Measurements from ENCODE around the gene PM20D1. TPM values are rescaled to one million over a fixed set of nuclear protein-coding genes. Genes with fewer than 3 reads are reported as not detected.
"Not testable (repeated sequence)": the region's sequence is repeated elsewhere in the genome, so short reads cannot be mapped to it uniquely, and the experiment has no call there.

Gene PM20D1
- total RNA-seq, 6 donors from 2014 or later = 0.34 to 0.47 TPM; not detected in 4

DNA sequence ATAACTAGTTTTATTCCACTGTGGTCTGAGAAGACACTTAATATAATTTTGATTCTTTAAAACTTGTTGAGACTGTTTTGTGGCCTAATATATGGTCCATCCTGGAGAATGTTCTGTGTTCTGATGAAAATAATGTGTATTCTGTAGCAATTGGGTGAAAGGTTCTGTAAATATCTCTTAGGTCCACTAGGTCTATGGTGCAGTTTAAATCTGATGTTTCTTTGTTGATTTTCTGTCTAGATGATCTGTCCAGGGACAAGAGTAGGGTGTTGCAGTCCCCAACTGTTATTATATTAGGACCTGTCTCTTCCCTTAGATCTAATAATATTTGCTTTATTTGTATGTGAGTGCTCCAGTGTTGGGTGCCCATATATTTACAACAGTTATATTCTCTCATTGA is 33.9 kb upstream of the PM20D1 start:
- no peak for DNase-seq
- Histone ChIP-seq H3K9me3 (peaks cover 0 to 7% (median 0%) of the 10 kb centered on the region in 4 donors), H3K4me1 (no peaks in the 10 kb centered on the region), H3K4me3 (no peak overlapping the region), H3K27me3 (no peaks in the 10 kb centered on the region), H3K36me3 (no peaks in the 10 kb centered on the region), H3K27ac (no peak overlapping the region)
- ATAC-seq (ENCODE audit: low FRiP score in 2 of 2) = no peak
- TF ChIP-seq, protein P1, sequence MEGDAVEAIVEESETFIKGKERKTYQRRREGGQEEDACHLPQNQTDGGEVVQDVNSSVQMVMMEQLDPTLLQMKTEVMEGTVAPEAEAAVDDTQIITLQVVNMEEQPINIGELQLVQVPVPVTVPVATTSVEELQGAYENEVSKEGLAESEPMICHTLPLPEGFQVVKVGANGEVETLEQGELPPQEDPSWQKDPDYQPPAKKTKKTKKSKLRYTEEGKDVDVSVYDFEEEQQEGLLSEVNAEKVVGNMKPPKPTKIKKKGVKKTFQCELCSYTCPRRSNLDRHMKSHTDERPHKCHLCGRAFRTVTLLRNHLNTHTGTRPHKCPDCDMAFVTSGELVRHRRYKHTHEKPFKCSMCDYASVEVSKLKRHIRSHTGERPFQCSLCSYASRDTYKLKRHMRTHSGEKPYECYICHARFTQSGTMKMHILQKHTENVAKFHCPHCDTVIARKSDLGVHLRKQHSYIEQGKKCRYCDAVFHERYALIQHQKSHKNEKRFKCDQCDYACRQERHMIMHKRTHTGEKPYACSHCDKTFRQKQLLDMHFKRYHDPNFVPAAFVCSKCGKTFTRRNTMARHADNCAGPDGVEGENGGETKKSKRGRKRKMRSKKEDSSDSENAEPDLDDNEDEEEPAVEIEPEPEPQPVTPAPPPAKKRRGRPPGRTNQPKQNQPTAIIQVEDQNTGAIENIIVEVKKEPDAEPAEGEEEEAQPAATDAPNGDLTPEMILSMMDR (IDR thresholded peaks at IDR 0.05) = no peak
- TF ChIP-seq POLR2A (IDR thresholded peaks at IDR 0.05) = no peak
- TF ChIP-seq POLR2AphosphoS5 (IDR thresholded peaks at IDR 0.05) = no peak
- no peak for TF ChIP-seq EP300 (IDR thresholded peaks at IDR 0.05)

DNA sequence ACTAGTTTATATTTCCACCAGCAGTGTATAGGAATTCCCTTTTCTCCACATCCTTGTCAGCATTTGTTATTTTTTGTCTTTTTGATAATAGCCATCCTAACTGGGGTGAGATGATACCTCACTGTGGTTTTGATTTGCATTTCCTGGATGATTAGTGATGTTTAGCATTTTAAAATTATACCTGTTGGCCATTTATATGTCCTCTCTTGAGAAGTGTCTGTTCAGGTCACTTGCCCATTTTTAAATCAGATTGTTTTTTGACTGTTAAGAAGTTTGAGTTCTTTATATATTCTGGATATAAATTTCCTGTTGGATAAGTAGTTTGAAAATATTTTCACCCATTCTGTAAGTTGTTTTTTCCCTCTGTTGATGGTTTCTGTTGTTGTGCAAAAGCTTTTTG is 31.0 kb upstream of the PM20D1 start:
- no peak for ATAC-seq (ENCODE audit: low FRiP score in 2 of 2)
- TF ChIP-seq EP300 (IDR thresholded peaks at IDR 0.05) = no peak
- TF ChIP-seq POLR2AphosphoS5 (IDR thresholded peaks at IDR 0.05) = no peak
- TF ChIP-seq, protein P1 (IDR thresholded peaks at IDR 0.05) = no peak
- TF ChIP-seq POLR2A (IDR thresholded peaks at IDR 0.05) = no peak
- DNase-seq = no peak
- H3K4me1 ChIP-seq = no peaks in the 10 kb centered on the region
- no peak overlapping the region for H3K4me3 ChIP-seq
- H3K36me3 ChIP-seq = no peaks in the 10 kb centered on the region
- H3K27ac ChIP-seq = no peak overlapping the region
- H3K27me3 ChIP-seq = no peaks in the 10 kb centered on the region
- H3K9me3 ChIP-seq = peaks cover 0 to 7% (median 3%) of the 10 kb centered on the region in 4 donors

DNA sequence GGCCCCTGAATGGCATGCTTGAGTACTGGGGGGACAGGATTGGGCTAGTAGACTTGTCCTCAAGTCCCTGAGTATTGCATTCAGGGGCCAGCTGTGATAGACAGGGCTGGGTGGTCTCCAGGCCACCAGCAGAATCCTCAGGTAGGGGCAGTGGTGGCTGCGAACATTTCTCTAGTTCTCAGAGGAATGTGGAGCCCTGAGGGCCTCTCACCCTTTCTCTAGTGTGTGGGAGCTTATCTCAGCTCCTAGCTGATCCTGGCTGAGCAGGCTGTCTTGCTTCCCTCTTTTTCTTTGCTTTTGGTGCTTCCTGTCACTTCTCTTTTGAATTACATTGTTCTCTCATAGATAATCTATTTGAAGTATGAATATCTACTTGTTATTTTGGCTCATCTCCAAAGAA is 30.0 kb upstream of the PM20D1 start:
- H3K27ac ChIP-seq = no peak overlapping the region
- no peaks in the 10 kb centered on the region for H3K36me3 ChIP-seq
- H3K27me3 ChIP-seq = no peaks in the 10 kb centered on the region
- ATAC-seq (ENCODE audit: low FRiP score in 2 of 2) = no peak
- no peak for TF ChIP-seq POLR2A (IDR thresholded peaks at IDR 0.05)
- no peak for TF ChIP-seq POLR2AphosphoS5 (IDR thresholded peaks at IDR 0.05)
- TF ChIP-seq EP300 (IDR thresholded peaks at IDR 0.05) = no peak
- TF ChIP-seq, protein P1 (IDR thresholded peaks at IDR 0.05) = no peak
- peaks cover 0 to 7% (median 3%) of the 10 kb centered on the region in 4 donors for H3K9me3 ChIP-seq
- H3K4me1 ChIP-seq = no peaks in the 10 kb centered on the region
- no peak overlapping the region for H3K4me3 ChIP-seq
- 73 to 92% methylated on average over 1 of the region's 1 CpG for WGBS, 2 donors
- no peak for DNase-seq

DNA sequence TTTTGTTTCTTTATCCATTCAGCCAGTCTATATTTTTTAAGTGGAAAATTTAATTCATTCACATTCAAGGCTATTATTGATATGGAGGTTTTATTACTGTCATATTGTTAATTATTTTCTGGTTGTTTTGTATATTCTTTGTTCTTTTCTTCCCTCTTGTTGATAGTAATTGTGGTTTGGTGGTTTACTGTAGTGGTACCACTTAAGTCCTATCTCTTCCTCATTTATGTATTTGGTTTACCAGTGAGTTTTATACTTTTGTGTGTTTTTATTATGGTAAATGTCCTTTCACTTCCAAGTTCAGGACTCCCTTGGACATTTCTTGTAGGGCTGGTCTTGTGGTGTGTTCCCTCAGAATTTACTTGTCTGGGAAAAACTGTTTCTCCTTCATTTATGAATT is 28.1 kb upstream of the PM20D1 start:
- no peak for DNase-seq
- TF ChIP-seq EP300 (IDR thresholded peaks at IDR 0.05) (no peak), POLR2AphosphoS5 (IDR thresholded peaks at IDR 0.05) (no peak), POLR2A (IDR thresholded peaks at IDR 0.05) (no peak)
- TF ChIP-seq, protein P1 (IDR thresholded peaks at IDR 0.05) = no peak
- no peaks in the 10 kb centered on the region for H3K27me3 ChIP-seq
- peaks cover 0 to 7% (median 3%) of the 10 kb centered on the region in 4 donors for H3K9me3 ChIP-seq
- no peak overlapping the region for H3K27ac ChIP-seq
- no peaks in the 10 kb centered on the region for H3K36me3 ChIP-seq
- no peaks in the 10 kb centered on the region for H3K4me1 ChIP-seq
- ATAC-seq (ENCODE audit: low FRiP score in 2 of 2) = no peak
- H3K4me3 ChIP-seq = no peak overlapping the region

DNA sequence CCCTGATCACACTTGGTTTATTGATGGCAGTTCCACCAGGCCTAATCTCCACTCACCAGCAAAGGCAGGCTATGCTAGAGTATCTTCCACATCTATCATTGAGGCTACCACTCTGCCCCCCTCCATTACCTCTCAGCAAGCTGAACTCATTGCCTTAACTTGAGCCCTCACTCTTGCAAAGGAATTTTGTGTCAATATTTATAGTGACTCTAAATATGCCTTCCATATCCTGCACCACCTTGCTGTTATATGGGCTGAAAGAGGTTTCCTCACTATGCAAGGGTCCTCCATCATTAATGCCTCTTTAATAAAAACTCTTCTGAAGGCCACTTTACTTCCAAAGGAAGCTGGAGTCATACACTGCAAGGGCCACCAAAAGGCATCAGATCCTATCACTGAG is 23.2 kb upstream of the PM20D1 start:
- H3K27me3 ChIP-seq; H3K4me1 ChIP-seq; DNase-seq; H3K4me3 ChIP-seq; H3K27ac ChIP-seq; H3K9me3 ChIP-seq; H3K36me3 ChIP-seq; ATAC-seq (ENCODE audit: low FRiP score in 2 of 2): not testable (repeated sequence)
